NCI-H460 (cell line): ENCODE data around the gene CNDP2. TPM values are rescaled to one million over a fixed set of nuclear protein-coding genes. Genes with fewer than 3 reads are reported as not detected.
A peak's percentile ranks its signal among the peaks of the same experiment; 100 is the strongest.

ENCODE experiments used
- DNase-seq: peaks from one replicate; pipeline ENCODE4 v3.0.0-alpha.2; 2016; ENCODE audit warnings: low read depth; ENCODE audit errors: extremely low read depth
- total RNA-seq: library from RNA; depleted of rRNA; stranded (reverse); fragments of >200 nt; shearing (Covaris generic); gene quantifications from 2 replicates; pipeline ENCODE4 v1.2.3, GENCODE V29; 2014

Gene CNDP2
- total RNA-seq, 1 experiment from 2014 or later = 105 TPM

GRCh38 chr18:74468547-74469061, 27.6 kb upstream of the CNDP2 start:
- DNase-seq = no peak

GRCh38 chr18:74472312-74472711, 23.9 kb upstream of the CNDP2 start:
- no peak for DNase-seq

GRCh38 chr18:74473976-74474640, 22.1 kb upstream of the CNDP2 start:
- DNase-seq = no peak

- no peak for DNase-seq
Observed at GRCh38 chr18:74476140-74476539, 20.0 kb upstream of the CNDP2 start.

GRCh38 chr18:74477771-74478170, 18.4 kb upstream of the CNDP2 start:
- no peak for DNase-seq

- DNase-seq = no peak
Observed at GRCh38 chr18:74478316-74478715, 17.8 kb upstream of the CNDP2 start.

GRCh38 chr18:74478880-74479279, 17.3 kb upstream of the CNDP2 start:
- no peak for DNase-seq

GRCh38 chr18:74479486-74480148, 16.5 kb upstream of the CNDP2 start:
- DNase-seq = no peak

GRCh38 chr18:74480149-74480651, 16.0 kb upstream of the CNDP2 start:
- no peak for DNase-seq

- DNase-seq = no peak
Observed at GRCh38 chr18:74482697-74483096, 13.5 kb upstream of the CNDP2 start.

- no peak for DNase-seq
Observed at GRCh38 chr18:74486119-74486849, 9.9 kb upstream of the CNDP2 start.

- no peak for DNase-seq
Observed at GRCh38 chr18:74488354-74488753, 7.8 kb upstream of the CNDP2 start.

GRCh38 chr18:74488864-74489263, 7.3 kb upstream of the CNDP2 start:
- no peak for DNase-seq

- DNase-seq = no peak
Observed at GRCh38 chr18:74489676-74490075, 6.5 kb upstream of the CNDP2 start.

- no peak for DNase-seq
Observed at GRCh38 chr18:74492259-74492658, 3.9 kb upstream of the CNDP2 start.

- DNase-seq = peak; percentile 38
Observed at GRCh38 chr18:74493689-74494088, 2.5 kb upstream of the CNDP2 start.

- no peak for DNase-seq
Observed at GRCh38 chr18:74494514-74494913, 1.6 kb upstream of the CNDP2 start.

- DNase-seq = peak; percentile 29
Observed at GRCh38 chr18:74496508-74497323, 553 bp downstream of the CNDP2 start.

- no peak for DNase-seq
Observed at GRCh38 chr18:74497324-74497676, 1.1 kb downstream of the CNDP2 start.

GRCh38 chr18:74497778-74498177, 1.6 kb downstream of the CNDP2 start:
- no peak for DNase-seq
